AG09319 (cell line): ENCODE results near the gene PKP4.

Experiments
- DNase-seq: peaks from one replicate; pipeline ENCODE4 v3.0.0-alpha.2; 2010; ENCODE audit warnings: low read depth; ENCODE audit errors: extremely low read depth
- CTCF ChIP-seq: IDR thresholded peaks from 2 replicates; pipeline ENCODE4 v1.5.1; 2011; ENCODE audit warnings: low read depth, mild to moderate bottlenecking, inconsistent platforms, low read length, moderate library complexity

Gene PKP4

GRCh38 chr2:158718851-158719250 lies 262.1 kb downstream of the PKP4 start:
- DNase-seq = no peak
- no peak for TF ChIP-seq CTCF

- TF ChIP-seq CTCF = no peak
- DNase-seq = no peak
Observed at GRCh38 chr2:158719403-158719802, 262.7 kb downstream of the PKP4 start.

- no peak for TF ChIP-seq CTCF
- DNase-seq = no peak
Observed at GRCh38 chr2:158722266-158723105, 265.7 kb downstream of the PKP4 start.

GRCh38 chr2:158723181-158723838 lies 266.6 kb downstream of the PKP4 start:
- TF ChIP-seq CTCF = no peak
- no peak for DNase-seq

- DNase-seq = no peak
- no peak; the same call in 1 of the 2 replicates for TF ChIP-seq CTCF
Observed at GRCh38 chr2:158723921-158724802, 267.4 kb downstream of the PKP4 start.

GRCh38 chr2:158724803-158725381 lies 268.1 kb downstream of the PKP4 start:
- DNase-seq = no peak
- no peak for TF ChIP-seq CTCF
